ENCODE data around the gene ZNF18.

DNA sequence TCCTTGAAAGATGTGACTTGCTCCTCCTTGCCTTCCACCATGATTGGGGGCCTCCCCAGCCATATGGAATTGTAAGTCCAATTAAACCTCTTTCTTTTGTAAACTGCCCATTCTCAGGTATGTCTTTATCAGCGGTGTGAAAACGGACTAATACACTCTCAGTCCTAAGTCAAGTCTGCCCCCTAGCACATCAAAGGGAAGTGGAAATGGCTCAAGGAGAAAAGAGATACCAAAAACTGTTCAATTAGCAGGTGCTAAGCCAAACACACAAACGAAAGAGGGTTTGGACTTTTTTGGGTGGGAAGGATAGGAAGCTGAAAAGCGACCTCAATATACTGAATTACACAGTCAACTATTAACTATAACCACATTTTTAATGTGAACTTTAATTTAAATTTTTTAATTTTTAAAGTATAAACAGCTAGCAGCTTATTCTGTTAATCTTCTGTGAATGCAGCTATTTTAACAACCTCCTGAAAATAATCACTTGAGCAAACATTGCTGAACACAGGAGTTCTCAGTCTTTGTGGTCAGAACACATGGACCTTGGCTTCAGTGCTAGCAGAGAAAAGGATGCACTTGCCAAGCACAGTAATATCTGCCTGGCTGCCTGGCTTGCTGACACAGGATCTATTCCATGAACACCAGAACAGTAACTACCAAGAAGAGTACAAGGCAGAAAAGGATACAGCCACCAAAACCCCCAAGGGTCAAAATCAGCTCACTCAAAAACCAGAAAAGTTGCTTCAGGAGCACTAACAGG is 10.9 kb downstream of the ZNF18 start:
- no peak for TF ChIP-seq EP300 (IDR thresholded peaks at IDR 0.05)
- TF ChIP-seq, protein P1, sequence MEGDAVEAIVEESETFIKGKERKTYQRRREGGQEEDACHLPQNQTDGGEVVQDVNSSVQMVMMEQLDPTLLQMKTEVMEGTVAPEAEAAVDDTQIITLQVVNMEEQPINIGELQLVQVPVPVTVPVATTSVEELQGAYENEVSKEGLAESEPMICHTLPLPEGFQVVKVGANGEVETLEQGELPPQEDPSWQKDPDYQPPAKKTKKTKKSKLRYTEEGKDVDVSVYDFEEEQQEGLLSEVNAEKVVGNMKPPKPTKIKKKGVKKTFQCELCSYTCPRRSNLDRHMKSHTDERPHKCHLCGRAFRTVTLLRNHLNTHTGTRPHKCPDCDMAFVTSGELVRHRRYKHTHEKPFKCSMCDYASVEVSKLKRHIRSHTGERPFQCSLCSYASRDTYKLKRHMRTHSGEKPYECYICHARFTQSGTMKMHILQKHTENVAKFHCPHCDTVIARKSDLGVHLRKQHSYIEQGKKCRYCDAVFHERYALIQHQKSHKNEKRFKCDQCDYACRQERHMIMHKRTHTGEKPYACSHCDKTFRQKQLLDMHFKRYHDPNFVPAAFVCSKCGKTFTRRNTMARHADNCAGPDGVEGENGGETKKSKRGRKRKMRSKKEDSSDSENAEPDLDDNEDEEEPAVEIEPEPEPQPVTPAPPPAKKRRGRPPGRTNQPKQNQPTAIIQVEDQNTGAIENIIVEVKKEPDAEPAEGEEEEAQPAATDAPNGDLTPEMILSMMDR (IDR thresholded peaks at IDR 0.05), result no peak
